Adrenal gland (tissue), 5 donors: ENCODE data around the gene NTF3.

ENCODE experiments used
- POLR2A ChIP-seq, 2 donors: fragments of 450-650 bp; IDR thresholded peaks; one replicate each; pipeline ENCODE4 v1.6.1; 2017; ENCODE audit warnings: antibody characterized with exemption in 2 of 2, mild to moderate bottlenecking in 2 of 2, moderate library complexity in 1 of 2
- TF ChIP-seq, protein P1 (sequence below), 6 experiments: fragments of 450-650 bp in 4 of 6; fragments of 200-600 bp in 2 of 6; sonication (generic) in 1 of 6; IDR thresholded peaks; 1 replicate in 5 of 6; 2 replicates in 1 of 6; pipeline versions ENCODE4 v1.5.1 to v1.8.0; 2016 to 2021; ENCODE audit warnings: antibody characterized with exemption in 6 of 6, mild to moderate bottlenecking in 2 of 6, moderate library complexity in 1 of 6
- donor health status: DM: no; HTN: no; CAD: no.

DNA sequence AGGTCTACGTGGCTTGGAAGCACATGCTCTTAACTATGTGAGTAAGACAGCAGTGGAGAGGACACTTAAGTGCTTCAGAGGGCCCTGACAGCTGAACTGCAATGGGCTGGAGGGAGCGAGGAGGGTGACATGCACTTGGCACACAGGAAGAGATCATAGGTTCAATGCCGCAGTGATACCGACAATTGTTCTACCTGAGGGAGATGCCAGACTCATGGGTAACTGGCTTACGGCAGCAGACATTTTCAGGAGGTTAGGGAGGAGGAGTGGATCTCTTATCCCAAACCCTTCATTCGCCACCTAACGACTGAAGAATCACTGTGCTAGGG lies 68.4 kb downstream of the NTF3 start:
- no peak for TF ChIP-seq POLR2A (IDR thresholded peaks at IDR 0.05)
- TF ChIP-seq, protein P1, sequence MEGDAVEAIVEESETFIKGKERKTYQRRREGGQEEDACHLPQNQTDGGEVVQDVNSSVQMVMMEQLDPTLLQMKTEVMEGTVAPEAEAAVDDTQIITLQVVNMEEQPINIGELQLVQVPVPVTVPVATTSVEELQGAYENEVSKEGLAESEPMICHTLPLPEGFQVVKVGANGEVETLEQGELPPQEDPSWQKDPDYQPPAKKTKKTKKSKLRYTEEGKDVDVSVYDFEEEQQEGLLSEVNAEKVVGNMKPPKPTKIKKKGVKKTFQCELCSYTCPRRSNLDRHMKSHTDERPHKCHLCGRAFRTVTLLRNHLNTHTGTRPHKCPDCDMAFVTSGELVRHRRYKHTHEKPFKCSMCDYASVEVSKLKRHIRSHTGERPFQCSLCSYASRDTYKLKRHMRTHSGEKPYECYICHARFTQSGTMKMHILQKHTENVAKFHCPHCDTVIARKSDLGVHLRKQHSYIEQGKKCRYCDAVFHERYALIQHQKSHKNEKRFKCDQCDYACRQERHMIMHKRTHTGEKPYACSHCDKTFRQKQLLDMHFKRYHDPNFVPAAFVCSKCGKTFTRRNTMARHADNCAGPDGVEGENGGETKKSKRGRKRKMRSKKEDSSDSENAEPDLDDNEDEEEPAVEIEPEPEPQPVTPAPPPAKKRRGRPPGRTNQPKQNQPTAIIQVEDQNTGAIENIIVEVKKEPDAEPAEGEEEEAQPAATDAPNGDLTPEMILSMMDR (IDR thresholded peaks at IDR 0.05), result no peak
